HG02981 (cell line): ENCODE measurements around the gene TTC9B.

ENCODE experiments used
- ATAC-seq: cut with Tn5 transposase; IDR thresholded peaks from one replicate; pipeline ENCODE4 v1.9.1; 2021; ENCODE audit warnings: mild to moderate bottlenecking, moderate library complexity; ENCODE audit not compliant: unreplicated experiment

Gene TTC9B

DNA sequence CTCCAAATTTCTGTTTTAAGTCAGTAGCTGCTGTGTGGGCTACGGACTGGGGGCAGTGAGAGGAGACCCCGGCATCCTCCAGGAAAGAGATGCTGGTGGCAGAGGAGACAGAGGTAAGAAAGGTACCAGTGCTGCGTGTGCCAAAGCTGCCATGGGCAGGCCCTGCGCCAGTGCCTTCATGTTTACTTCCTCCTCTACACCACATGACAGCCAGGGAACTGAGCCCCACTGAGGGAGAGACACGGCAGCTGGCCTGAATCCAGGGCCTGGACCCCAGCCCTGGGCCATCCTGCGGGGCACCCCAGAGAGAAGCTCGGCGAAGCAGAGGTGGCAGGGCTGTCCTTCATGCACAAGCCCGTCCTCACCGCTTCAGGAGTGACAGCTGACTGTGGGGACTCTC is 31.0 kb upstream of the TTC9B start:
- no peak for ATAC-seq

DNA sequence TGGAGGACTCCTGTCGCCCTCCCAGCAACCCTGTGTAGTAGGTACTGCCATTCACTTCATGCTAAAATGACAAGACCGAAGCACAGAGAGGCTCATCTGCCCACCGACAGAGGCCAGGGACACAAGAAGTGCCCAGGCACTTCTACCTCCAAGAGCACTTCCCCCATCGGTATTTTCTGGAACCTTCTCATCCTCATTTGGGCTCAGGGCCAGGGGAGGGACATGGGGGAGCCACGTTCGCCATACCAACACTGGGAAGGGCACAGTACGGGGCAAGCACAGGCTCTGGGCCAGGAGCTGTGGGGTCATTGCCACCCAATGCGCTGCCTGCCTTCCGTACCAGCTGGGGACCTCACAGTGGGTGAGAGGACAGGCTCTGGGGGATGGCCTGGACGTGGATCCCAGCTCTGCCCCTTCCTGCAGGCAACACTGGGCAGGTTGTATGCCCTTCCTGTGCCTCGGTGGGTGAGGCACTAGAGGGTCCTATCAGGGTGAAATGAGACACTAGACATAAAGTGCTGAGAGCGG is 29.6 kb upstream of the TTC9B start:
- no peak for ATAC-seq

DNA sequence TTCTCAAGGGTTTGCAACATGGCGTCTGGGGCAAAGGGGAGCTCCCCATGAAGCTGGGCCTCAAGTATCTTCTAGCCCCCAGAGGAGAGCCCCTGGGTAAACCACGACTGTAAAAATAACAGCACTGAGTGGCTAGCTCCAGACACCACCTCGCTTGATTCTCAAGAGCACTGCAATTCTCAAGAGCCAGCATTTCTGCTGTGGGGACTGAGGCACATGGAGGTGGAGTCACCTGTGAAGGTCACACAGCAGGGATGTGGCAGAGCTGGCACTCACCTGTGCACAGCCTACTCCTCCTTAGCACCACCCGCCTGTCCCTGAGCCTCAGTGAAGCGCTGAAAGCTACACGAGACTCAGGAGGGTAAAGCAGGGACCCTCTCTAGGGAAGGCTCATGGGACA is 29.0 kb upstream of the TTC9B start:
- no peak for ATAC-seq

DNA sequence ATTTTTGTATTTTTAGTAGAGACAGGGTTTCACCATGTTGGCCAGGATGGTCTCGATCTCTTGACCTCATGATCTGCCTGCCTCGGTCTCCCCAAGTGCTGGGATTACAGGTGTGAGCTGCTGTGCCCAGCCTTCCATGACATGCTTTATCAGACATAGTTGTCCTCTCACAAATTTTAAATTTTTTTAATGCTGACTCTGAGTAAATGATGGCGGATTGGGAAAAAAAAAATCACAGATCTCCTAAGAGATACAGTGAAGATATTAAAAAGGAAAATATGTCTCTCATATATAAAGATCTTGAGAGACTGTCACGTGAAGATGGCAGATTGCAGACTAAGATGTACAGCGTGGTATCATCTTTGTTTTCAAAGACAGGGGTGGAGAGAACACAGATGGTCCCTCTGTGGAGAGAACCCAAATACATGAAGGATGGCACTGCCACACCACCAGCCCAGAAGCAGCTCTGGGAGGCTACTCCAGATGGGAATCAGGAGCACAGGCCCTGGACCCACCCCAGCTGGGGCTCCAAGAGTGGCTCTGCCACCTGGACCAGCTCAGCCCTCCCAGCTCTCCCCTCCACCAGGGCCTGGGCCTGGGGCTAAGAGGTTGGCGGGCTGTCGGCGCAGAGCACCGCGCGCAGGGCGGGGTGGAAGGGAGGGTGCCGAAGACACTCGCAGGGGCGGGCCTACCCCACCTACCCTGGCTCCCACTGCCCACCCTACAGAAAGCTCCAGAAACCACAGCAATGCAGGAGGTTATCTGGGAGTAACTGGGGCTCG is 28.3 kb upstream of the TTC9B start:
- ATAC-seq: no peak

DNA sequence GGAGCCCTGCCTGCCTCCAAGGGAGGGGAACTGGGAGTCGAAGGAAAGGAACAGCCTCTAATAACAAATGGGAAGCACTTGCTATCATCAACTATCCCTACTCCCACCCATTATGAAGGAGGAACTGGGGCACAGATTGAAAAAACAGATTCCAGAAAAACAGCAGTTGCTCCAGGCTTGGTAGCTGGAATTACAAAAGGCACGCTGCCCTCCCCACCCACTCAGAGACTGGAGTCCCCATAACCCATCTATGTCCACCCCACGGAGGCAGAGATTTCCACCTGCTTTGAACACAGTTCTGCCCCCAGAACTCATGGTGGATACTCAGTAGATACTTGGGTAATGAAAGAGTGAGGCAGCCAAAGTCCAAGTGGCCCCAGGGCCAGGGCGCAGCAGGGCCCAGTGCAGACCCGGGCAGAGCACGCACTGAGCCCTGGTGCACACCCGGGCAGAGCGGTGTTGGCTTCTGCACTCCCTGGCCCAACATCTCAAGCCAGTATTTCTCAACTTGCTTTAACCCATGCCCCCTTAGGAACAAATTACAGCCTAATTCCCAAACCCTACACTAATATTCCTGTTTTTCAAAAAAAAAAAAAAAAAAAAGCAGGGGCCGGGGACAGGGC is 27.4 kb upstream of the TTC9B start:
- ATAC-seq: no peak

DNA sequence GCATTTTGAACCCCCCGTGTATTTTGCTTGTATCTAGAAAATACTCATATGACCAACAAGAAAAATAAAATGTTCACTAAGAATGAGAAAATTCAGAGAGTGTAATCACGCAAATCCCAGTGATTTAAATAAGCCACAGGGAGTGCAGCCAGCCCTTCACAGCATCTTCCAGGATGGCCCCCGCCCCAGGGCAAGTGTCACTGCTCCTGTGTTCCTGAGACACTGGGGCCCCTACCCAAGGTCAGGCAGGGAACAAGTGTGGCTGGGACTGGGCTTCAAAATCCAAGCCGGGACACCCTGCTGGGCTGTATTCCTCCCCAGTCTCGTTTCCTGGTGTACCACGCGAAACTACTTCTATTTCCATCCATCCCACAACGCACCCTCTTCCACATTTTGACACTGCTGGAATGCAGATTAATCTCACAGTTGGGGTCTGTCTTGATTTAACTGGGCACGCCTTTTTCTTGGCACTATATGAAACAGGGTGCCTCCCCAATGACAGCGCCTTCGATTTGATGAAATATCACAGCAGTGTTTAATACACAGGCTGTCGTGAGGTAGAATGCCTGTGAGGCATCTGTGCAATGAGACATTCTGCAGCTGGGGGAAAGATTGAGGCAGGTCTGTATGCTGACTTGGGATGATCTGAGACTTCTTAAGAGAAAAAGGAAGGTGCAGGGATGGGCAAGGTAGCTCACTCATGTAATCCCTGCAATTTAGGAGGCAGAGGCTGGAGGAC is 26.6 kb upstream of the TTC9B start:
- ATAC-seq: no peak

DNA sequence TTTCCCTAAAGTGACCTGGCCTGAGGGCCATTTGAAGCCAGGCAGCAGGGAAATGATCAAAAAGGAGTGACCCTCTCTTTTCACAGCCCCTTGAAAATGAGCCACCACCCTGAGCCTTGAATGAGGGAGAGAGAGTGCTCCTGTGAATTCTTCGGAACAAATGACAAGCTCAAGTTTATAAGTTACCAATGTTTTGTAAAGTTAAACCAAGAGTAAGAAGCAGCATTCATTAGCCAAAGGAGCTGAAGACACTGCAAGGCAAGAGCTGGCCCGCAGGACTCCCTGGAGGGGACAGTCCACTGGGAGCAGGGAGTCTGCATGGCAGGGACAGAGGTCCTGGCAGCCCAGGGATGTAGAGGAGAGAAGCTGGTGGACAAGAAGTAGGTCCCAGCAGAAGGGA is 25.0 kb upstream of the TTC9B start:
- ATAC-seq: no peak

DNA sequence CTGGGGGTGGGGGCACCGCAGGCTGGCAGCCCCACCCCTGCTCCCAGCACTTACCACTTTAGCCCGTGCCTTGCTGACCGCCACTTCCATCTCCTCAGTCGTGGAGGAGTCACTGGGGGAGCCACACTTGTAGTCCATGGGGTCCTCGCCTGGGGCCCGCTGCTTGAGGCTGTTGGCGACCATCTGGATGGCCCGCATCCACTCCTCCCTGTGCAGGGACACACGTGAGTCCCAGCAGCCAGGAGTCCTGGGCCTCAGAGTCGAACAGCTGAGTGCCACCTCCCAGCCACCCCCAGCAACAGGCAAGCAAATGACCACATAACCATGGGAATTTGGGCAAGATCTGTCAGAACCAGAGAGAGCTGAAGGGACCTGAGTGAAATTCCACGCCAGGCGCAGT is 24.3 kb upstream of the TTC9B start:
- ATAC-seq: no peak

DNA sequence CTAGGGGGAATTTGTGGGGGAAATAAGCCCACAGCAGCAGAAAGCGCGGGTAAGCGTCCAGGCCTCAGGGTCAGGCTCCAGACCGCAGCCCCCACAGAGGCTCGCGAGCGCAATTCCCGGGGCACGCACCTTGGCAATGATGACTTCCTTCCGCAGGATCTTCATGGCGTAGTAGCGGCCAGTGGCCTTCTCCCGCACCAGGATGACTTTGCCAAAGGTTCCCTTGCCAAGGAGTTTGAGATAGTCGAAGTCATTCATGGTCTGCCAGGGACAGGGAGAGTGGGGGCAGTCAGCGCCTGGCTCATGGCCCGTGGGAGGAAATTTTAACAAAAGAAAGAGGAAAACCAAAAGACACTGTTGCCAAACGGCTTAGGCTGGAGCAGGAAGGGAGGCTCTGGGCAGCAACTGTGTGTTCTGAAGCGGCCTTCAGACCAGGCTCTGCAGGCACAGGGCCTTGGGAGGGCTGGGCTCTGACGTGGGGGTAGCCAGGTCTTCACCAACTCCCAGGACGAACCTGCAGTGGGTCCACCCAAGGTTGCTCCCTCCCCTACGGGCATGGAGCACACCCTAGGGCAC is 23.7 kb upstream of the TTC9B start:
- ATAC-seq: no peak

DNA sequence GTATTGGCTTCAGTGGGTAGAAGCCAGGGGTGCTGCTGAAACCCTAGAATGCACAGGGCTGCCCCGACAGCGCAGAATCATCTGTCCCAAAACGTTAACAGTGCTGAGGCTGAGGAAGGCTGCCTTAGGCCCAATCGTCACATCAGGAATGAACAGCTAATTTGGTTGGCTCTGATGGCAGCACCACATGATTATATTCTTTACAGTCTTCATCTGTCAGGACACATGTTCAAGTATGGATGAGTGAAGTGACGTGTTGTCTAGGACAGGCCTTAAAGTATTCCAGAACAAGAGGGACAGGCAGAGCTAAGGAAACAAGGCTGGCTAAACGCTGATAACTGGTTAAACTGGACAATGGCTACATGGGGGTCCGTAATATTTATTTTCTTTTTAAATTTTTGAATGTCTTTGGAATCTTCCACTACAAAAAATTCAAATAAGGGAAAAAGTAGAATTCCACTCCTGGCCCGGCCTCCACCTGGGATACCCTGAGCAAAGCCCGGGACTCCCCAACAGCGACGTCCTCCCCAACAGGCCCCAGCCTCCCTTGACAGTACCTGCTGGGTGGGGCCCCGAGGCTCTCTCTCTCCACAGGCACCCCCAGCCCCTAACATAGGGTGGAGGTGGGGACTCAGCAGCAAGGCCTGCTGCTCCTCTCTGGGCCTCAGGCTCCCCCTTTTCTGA is 23.1 kb upstream of the TTC9B start:
- no peak for ATAC-seq

DNA sequence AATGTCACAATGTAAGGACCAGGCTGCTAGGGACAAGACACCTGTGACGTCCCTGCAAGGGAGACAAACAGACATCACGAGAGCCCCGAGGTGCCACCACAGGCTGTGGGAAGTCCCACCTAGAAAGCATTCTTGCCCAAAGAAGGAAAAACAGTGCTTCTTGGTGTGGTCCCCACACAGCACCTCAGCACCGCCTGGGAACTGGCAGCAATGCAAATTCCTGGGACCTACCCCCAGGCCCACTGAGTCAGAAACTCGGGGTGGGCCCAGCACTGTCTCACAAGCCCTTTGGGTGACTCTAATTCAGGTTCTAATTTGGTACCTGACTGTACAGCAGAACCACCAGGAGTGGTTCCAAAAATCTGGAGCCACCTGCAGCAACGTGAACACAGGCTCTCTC is 22.1 kb upstream of the TTC9B start:
- ATAC-seq: no peak

DNA sequence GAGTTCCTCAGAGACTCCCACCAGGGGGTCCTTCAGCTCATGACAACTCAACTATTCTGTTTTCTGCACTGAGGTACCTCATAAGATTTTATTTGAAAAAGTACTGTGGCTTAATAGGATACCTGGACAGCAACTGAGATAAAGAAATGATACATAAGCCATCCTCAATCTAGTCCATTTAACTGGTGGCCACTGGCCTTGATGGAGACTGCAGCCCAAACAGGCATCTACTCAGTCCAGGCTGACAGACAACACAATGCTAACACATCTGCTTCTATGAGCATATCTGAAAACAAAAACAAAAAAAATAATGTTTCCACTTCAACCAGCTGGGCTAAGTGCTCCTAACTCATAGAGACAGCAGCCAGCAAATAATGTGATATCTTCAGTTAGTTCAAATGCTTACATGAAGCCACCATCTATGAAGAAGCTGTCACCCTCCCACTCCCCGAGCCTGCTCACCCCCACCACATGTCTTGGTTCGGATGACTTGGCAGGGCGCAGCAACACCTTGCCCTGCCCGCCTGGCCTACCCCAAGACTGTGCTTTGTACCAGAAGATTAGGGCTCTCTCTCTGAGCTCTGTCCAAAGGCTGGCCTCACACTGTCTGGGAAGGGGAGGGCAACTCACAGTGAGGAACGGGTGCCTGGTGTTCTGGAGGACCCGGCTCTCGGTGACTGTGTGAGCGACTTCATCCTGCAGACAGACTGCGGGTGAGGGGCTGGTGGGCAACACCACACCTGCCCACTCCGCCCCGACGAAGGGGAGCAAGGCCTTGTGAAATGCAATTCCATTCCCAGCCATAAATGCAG is 21.4 kb upstream of the TTC9B start:
- ATAC-seq: no peak

DNA sequence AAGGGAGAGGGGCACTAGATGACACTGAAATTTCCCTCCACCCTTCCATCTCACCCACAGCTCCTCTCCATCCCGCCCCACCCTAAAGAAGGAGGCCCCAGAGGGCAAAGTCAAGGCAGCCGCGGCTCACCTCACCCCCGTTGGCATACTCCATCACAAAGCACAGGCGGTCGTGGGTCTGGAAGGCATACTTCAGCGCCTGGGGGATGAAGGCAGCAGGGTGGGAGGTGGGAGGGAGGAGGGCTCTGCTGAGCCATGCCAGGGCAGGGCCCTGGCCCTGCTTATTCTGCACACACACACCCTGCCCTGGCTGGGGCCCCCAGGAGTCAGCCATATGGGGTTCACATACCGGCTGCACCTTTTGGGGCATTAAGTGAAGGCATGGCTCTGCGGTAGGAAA is 20.6 kb upstream of the TTC9B start:
- no peak for ATAC-seq

DNA sequence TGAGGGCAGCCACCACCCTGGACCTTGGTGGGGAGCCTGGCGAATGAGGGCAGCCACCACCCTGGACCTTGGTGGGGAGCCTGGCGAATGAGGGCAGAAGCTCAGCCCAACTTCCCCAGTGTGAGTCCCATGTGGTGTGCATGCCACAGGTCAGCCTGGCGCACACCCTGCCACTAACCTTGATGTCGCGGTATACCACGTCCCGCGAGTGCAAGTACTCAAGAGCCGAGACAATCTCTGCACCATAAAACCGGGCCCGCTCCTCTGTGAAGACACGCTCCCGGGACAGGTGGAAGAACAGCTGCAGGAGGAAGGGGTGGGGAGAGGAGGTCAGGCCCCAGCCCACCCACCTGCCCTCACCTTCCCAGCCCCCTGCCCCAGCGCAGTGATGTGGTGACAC is 19.6 kb upstream of the TTC9B start:
- ATAC-seq: no peak

DNA sequence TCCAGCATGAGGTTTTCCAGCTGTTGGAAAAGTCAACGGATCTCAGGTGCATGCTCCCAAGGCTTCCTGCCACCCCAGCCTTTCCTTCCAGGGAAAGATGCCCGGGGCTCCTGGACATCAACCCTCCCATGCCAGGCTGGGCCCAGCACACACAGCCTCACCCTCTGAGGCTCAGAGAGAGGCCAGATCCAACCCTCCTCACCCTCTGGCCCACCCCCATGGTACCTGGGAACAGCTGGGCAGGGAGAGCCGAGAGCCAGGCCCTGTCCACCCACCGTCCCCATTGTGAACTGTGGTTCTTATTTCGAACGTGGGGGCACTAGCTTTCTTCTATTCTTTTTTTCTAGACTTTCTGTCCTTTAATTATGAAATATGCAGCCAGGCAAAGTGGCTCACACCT is 18.2 kb upstream of the TTC9B start:
- ATAC-seq: no peak

DNA sequence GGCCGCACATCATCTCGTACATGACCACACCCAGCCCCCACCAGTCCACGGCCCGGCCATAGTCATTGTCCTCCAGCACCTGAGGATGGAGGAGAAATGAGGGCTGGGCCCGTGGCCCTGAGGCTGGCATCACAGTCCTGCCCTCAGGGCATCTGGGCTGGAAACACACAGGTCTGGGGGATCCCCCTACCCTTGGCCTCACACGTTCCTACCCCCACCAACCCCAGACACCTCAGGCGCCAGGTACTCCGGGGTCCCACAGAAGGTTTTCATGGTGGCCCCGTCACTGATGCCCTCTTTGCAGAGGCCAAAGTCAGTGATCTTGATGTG is 17.8 kb upstream of the TTC9B start:
- no peak for ATAC-seq

DNA sequence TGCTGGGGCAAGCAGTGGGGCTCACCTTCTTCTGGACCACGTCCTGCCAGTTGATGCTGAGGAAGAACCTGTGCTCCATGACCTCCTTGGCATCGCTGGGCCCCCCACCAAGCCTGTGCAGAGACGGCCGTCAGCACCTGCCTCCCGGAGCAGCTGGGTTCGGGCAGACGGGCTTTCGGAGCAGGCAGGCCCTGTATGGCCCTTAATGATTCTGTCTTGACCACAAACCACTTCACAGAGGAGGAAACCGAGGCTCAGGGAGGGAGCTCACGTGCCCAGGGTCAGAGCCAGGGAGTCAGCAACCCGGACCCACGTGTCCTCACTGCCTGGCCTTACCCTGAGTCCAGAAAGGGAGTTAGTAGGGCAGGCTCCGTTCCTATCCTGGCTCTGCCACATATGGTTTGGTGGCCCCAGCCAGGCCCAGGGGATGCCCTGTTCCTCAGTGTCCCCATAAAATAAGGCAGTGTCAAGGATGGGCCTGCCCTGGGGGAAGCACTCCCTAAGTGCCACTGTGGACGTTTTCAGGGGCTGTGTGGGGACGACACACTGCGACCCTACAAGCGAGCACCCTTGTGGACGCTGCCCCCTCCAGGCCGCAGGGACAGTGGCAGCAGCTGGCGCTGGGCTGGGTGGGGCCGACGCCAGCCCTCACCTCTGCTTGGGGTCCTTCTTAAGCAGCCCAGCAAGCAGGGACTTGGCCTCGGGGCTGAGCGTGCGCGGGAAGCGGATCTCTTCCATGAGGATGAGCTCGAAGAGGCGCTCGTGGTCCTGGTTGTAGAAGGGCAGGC is 17.2 kb upstream of the TTC9B start:
- no peak for ATAC-seq

DNA sequence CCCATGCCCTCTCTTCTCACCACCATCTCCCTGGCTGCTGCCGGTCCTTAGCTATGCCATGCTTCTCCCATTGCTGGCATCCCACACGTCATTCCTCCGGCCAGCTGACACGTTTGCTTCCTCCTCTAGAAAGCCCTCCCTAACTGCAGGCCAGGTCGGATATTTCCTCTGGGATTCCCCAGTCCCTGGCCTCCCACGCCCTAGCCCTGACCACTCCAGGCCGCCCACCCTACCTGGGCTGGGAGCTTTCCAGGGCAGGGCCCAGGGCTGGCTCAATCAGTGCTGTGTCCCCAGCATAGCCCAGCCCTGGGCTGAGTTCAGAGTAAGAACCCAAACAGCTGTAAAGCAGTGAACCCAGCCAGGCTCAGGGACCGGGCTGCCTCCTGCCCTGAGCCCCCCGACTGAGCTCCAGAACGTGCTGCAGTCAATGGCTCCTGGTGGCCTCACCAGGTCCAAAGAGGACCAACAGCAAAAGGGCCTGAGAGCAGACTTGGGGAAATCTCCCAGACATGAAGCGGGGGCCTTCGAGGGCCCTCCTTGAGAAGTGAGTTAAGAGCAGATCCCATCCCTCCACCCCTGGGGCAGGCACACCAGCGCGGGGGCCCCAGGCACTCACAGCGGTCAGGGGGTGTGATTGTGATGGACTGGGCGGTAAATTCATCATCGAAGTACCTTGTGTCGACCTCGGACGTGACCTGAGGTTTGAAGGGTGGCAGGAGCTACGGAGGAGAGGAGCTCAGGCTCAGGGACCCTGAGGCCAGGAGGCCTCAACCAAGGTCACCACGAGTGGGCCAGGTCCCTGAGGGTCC is 16.4 kb upstream of the TTC9B start:
- no peak for ATAC-seq
